ENCODE measurements around the gene DIDO1.

The DIDO1 gene

DNA sequence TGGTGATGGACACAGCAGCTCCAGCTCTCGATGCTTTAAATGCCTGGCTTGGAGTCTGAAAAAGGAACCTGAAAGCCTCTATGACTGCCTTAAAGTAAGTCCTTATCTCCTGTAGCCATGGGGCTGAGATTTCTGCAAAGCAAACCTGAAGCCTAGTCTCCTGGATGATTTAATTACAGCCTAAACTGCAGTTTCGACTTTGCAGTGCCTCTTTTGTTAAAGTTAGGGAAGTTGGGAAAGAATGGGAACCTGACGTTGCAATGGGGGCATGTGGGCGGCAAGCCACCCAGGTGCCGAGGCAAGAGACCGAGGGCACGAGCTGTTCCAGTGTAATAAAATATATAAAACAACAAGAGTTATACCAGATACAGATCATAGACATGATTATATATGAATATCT is 53.0 kb downstream of the DIDO1 start:
- TF ChIP-seq, protein P1, sequence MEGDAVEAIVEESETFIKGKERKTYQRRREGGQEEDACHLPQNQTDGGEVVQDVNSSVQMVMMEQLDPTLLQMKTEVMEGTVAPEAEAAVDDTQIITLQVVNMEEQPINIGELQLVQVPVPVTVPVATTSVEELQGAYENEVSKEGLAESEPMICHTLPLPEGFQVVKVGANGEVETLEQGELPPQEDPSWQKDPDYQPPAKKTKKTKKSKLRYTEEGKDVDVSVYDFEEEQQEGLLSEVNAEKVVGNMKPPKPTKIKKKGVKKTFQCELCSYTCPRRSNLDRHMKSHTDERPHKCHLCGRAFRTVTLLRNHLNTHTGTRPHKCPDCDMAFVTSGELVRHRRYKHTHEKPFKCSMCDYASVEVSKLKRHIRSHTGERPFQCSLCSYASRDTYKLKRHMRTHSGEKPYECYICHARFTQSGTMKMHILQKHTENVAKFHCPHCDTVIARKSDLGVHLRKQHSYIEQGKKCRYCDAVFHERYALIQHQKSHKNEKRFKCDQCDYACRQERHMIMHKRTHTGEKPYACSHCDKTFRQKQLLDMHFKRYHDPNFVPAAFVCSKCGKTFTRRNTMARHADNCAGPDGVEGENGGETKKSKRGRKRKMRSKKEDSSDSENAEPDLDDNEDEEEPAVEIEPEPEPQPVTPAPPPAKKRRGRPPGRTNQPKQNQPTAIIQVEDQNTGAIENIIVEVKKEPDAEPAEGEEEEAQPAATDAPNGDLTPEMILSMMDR (conservative IDR thresholded peaks at IDR 0.05): no peak
- H3K27ac ChIP-seq: peak overlapping the region; percentile 71

DNA sequence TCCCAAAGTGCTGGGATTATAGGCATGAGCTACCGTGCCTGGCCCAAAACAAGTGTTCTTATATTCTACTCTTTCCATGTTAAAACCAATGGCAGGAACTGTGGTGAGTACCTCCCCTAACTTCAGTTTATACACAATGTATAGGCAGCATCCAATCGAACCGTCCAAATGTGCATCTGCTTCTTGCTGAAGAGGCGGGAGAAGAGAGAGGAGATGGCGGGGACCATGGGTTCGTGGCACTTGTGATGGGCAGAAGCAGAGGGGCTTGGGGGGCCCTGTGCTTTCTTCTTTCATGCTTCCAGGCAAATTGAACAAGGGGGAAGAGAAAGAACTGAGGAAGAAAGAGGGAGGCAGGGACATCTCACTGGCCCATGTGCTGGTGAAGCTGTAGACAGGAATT is 53.4 kb downstream of the DIDO1 start:
- peak overlapping the region; percentile 71; the same call in 1 of the 2 replicates for H3K27ac ChIP-seq
- TF ChIP-seq, protein P1 (conservative IDR thresholded peaks at IDR 0.05): no peak

DNA sequence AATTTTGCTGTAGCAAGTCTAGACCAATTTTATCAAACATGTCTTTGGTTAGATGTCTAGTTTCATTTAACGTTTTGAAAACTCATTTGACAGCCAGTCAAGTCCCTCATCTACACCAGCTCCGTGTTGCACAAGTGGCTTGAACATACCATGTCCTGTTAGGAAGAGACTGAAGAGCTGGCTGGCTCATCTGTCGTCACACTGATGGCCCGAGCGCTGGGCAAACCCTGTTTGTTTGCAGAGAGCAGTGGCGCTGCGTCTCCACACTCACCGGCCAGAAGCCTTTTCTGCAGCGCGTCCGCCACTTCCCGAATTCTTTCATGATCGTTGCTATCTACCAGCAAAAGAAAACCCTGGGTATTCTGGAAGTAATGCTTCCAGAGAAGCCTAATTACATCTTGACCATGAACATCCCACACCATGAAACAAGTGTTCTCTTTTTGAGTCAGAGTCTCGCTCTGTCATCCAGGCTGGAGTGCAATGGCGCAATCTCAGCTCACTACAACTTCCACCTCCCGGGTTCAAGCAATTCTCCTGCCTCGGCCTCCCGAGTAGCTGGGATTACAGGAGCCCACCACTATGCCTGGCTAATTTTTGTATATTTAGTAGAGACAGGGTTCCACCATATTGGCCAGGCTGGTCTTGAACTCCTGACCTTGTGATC is 54.0 kb downstream of the DIDO1 start:
- 0 out of 2 replicates have a peak overlapping the region, but pooled peaks have one; percentile 9 for H3K27ac ChIP-seq
- TF ChIP-seq, protein P1 (conservative IDR thresholded peaks at IDR 0.05): peak; percentile 42

DNA sequence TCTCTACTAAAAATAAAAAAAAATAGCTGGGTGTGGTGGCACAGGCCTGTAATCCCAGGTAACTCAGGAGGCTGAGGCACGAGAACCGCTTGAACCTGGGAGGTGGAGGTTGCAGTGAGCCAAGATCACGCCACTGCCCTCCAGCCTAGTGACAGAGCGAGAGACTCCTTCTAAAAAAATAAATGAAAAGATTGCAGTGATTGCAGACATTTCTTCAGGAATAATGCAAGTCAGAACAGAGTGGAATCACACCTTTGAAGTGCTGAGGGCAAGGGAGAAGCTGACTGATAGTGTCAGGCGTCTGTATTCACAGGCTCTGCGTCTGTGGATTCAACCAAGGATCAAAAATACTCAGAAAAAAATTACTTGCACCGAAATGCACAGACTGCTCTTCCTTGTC is 62.1 kb downstream of the DIDO1 start:
- TF ChIP-seq, protein P1 (conservative IDR thresholded peaks at IDR 0.05): no peak
- no peak overlapping the region for H3K27ac ChIP-seq

DNA sequence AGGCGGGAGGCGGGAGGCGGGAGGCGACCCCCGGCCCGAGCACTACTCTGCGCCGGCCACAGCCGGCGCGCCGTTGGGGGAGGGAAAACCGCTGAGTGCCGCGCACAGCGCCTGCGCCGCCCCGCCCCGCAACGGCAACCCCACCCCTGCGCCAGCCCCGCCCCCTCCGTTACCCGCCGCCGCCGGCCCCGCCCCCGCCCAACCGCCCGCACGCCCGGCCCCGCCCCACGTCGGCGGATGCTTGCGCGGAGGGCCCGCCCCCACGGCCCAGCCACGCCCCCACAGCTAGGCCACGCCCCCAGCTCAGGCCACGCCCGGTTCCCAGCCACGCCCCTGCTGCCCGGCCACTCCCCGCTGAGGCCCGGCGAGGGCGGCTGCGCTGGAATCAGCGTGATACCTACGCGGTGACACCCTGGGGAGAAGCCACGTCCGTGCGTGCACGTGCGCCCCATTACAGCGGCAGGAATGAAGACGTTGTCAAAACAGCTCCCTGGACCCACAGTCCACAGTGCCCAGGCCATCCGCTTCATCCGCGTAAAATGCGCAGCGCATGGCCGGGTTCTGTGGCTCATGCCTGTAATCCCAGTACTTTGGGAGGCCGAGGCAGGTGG is 64.5 kb downstream of the DIDO1 start, which contains the start of gene TCFL5:
TSS of gene TCFL5 (minus strand) at position 97 of the 611 bp plus-strand sequence. CDS start 152 bp downstream, outside the sequence.
- TF ChIP-seq, protein P1 (conservative IDR thresholded peaks at IDR 0.05): no peak
- H3K27ac ChIP-seq: peak within 1 kb of the TSS; percentile 72

DNA sequence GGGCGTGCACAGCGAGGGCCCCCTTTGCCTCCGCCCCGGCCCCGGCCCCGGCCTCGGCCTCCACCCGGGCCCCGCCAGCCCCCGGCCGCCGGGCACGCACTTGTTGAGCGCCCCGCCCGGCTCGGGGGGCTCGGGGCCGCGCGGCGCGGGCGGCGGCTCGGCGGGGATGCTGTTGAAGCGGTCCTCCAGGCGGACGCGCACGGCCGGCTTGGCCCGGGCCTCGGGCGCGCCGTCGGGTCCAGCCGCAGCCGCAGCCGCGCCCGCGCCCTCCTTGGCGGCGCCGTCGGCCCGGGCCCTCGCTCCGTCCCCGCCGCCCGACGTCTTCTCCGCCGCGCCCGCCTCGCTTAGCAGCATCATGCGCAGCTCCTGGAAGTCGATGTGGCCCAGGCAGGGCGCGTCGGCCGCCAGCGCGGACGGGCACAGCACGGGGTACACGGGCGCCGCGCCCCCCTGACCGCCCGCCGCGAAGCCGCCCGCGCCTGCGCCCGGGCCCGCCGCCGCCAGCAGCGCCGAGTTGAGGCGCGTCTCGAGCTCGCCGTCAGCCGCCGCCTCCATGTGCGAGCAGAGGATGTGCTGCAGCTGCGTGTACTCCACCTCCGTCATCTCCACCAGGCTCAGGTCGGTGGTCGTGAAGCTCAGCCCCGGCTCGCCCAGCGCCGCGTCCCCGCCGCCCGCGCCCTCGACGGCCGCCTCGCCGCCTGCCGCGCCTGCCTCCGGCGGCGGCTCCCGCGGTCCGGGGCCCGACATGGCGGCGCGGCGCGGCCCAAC is 65.2 kb downstream of the DIDO1 start:
- peak overlapping the region; percentile 72 for H3K27ac ChIP-seq
- TF ChIP-seq, protein P1 (conservative IDR thresholded peaks at IDR 0.05): no peak

DNA sequence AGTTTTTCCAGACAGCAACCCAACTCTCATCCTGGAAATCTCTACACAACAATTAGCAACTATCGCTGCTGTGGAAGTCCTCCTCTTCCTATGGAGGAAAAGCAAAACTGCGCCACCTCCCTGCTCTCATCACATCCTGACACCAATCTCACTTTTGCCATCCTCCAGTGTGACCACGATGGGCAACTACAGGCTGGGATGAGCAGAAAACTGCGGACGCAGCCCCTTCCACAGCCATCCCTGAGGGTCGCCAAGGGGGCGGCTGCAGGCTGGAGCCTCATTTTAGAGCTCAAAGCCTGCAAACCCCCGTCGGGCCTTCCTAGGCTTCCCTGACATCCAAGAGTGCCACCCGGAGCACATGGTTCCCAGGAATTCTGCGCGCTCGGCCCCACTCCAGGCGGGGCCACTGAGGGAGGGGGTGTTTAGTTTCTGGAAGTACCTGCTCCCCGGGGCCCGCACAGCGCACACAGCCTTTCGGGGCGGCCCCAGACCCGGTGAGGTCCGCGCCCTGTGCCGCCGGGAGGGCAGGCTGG is 65.8 kb downstream of the DIDO1 start:
- TF ChIP-seq, protein P1 (conservative IDR thresholded peaks at IDR 0.05): peak; percentile 50
- peak overlapping the region; percentile 72 for H3K27ac ChIP-seq
